Islet precursor cell (in vitro differentiated cells): ENCODE data around the gene ANKRD12.
"Not testable (repeated sequence)": the region's sequence is repeated elsewhere in the genome, so short reads cannot be mapped to it uniquely, and the experiment has no call there.

Experiments used
- DNase-seq: peaks from one replicate; pipeline ENCODE4 v3.0.0-alpha.2; 2018

Gene ANKRD12

DNA sequence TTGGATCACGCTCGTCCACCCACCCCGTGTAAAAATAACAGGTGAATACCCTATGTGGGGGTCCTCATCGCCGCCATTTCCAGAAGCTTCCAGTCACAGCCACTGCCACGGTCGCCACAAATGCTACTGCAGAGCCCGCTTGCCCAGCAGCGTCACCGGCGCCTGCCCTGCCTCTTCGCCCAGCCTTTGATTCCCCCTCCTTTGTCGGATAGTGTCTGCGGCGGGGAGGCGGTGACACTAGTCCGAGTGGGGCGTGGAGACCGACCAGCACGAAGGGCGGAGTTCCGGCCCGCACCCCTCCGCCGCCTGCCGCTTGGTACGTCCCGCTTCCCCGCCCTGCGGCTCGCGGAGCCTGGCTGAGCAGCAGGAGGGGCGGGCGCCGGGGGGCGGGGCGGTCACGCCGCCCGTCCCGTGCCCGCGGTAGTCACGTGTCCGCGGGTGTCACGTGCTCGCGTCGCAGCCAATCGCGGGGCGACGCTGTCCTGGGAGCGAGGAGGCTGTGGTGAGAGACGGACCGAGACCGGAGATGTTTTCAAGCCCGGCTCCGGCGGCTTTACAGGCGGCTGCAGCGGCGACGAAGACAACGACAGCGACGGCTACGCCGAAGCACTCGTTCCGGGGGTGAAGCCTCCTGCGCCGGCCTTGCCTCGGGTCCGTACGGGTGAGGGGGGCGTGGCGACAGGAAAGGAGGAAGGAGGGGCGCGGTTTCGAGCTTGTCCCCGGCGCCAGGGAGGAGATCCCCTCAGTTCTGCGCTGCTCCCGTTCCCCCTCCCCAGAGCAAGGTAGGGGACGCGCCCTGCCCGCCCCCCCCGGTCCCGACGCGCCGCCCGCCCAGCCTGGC, at the start of gene ANKRD12:
TSS of gene ANKRD12 (plus strand) at position 467 of the 841 bp plus-strand sequence. CDS start 45,652 bp downstream, outside the sequence.
- DNase-seq: peak; percentile 98

- DNase-seq: no peak
These were observed 49.4 kb upstream of the ANKRD12 start for GRCh38 chr18:9087144-9087543.

GRCh38 chr18:9088252-9088651, 48.3 kb upstream of the ANKRD12 start:
- no peak for DNase-seq

DNA sequence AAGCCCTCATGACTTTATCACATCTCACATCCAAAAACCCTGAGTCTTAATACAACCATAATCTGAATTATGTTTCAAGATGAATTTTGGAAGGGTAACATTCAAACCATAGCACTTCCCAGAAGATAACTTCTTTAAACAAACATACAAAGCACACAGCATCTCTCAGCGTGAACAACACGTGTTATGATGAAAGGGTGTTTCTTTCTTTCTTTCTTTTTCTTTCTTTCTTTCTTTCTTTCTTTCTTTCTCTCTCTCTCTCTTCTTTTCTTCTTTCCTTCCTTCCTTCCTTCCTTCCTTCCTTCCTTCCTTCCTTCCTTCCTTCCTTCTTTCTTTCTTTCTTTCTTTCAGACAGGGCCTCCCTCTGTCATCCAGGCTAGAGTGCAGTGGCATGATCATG, 47.9 kb upstream of the ANKRD12 start:
- DNase-seq: not testable (repeated sequence)

DNA sequence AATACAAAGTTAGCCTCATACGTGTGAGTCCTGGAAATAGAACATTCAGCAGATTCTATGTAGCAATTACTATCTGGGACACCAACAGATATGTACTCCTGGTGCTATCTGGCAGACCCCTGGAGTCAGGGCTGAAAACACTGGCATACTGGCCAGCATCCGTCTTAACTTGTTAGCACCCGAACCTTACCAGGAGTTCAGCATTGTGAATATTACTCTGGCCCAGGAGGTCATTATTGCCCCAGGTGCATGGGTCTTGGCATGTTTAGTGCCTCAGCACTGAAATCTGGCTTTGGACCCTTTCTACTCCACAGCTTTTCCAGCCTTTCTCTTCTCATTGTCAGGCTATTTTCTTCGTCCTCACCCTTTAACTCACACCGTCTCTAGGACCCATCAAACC, 46.0 kb upstream of the ANKRD12 start:
- DNase-seq: no peak

DNA sequence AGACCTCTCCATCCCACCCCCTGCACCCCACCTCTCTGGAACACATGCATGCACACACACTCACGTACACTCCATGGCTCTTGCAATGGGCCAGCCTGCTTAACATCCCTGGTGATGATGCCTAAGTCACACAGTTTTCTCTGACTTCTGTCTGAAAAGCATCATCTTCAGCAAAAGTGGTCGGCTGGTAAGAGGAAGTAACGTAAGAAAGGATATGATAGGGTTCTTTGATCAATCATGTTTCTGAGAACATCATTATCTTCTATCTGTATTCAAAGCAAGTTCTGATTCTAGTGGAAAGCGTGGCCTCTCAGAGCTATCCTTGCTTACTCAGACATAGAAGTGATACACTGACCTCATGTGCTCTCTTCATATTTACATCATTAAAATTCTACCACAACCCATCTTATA, 45.5 kb upstream of the ANKRD12 start:
- DNase-seq: no peak

GRCh38 chr18:9092665-9093064, 43.9 kb upstream of the ANKRD12 start:
- no peak for DNase-seq

DNA sequence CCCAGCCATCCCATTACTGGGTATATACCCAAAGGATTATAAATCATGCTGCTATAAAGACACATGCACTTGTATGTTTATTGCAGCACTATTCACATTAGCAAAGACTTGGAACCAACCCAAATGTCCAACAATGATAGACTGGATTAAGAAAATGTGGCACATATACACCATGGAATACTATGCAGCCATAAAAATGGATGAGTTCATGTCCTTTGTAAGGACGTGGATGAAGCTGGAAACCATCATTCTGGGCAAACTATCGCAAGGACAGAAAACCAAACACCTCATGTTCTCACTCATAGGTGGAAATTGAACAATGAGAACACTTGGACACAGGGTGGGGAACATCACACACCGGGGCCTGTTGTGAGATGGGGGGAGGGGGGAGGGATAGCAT, 43.5 kb upstream of the ANKRD12 start:
- DNase-seq: not testable (repeated sequence)

- DNase-seq: no peak
These were observed 42.0 kb upstream of the ANKRD12 start for GRCh38 chr18:9094307-9095226.

DNA sequence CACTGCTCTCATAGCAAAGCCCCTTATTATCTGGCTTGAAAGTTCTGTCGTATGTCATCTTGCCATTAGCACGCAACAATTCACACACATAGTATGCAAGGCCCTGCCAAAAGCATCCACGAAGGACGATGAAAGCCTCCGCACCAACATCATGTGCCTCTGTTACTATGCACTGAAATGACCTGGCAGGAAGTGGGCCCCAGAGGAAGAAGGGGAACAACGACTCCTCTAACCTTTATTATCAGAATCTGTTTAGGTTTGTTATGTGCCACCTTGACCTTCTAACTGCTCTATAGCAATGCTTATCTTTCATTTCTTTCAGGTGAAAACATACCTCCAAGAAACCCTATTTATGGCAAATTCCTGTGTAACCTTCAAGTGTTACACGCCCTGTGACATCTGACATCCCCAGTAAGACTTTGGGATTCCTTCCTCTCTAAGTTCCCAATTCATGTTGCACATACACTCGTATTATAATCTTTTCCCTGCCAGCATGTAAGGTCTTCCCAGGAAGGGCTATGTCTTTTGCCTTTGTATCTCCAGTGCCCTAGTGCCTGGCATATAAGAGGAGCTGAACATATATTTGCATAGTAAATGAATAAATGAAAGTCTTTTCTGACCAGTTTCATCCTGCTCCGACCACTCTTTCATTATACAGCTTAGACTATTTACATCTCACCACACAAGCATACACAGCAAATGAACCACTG, 41.1 kb upstream of the ANKRD12 start:
- no peak for DNase-seq

DNA sequence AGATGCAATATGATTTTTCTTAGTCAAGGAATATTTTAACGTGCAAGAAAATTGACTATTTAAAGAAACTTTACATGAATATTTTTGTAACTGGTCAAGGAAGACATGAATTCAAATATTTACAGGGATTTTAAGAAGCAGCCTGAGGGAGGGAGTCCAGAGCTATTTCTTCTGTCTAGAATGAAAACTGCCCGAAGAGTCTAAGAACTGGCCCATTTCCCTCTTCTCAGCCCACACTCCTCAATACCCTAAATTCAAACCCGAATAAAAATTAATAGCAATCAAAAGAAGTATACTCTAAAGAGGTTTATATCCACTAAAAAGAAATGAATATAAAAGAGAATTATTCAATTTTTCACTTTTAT, 40.6 kb upstream of the ANKRD12 start:
- no peak for DNase-seq

DNA sequence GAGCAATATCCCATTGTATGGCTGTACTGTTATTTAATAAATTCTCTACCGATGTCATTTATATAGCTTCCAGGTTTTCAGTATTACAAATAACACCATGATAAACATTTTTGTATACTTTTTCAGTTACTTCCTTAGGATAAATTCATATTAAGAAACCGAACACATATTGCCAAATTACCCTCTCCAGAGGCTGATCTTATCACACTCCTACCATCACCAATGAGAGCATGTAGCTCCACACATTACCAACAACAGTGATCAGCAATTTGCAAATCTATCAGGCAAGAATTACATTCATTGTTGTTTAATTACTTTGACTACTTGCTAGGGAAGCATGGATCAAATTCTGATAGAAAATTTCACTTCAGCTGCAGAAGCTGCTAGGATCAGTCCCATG, 39.9 kb upstream of the ANKRD12 start:
- no peak for DNase-seq

- no peak for DNase-seq
These were observed 39.2 kb upstream of the ANKRD12 start for GRCh38 chr18:9097349-9097748.

DNA sequence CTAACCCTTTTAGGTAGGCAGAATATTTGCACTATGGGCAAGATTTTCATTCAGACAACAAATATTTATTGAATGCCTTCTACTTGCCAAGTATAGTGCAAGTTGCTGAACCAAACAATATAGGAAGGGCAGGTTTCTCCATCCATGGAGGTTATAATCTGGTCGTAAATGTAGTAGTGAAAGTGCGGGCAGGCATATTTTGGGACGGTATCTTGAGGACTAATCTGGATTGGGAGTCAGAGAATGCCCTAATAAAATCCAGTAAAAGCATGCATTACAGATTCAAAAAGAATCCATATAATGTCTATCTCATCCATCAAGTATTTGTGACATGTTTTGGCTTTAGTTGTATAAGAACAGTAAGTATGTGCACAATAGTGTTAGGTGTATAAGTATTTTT, 35.8 kb upstream of the ANKRD12 start:
- no peak for DNase-seq

DNA sequence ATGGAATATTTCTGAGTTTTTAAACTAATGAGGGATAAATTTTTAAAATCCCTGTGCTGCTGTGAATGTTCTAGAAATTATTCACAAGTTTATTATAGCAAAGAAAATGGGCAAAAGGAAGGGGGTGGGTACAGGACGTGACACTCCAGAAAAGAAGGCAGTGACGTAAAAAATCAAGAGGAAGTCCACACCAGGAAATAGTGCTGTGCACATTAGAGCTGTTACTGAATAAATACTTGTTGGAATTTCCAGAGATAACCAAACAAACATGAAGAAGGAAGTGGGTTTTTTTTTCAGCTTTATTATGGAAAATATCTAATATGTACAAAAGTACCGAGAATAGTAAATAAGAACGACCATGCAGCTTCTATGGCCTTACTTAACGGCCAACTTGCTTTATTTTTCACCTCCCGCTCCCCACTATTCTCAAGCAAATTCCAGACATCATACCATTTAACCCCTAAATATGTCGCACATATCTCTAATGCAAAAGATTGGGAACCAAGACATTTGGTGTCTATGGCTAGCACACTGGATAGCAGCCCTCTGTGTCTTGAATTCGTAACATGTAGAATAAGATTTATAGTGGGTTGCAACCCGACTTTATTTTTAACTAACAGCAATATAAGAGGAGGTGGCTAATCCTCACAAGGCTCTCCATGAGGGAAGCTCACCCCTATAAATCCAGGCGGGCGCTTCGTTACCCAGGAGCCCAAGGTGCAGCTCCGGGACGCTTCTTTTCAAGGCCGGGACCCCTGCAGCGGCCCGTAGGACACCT, 34.7 kb upstream of the ANKRD12 start:
- no peak for DNase-seq

- peak; percentile 98 for DNase-seq
These were observed 33.8 kb upstream of the ANKRD12 start, which contains the start of gene NDUFV2 for GRCh38 chr18:9102508-9103375. Gene NDUFV2, plus strand, starts transcription at chr18:9102699. Its CDS starts 45 bp downstream, at chr18:9102744.

DNA sequence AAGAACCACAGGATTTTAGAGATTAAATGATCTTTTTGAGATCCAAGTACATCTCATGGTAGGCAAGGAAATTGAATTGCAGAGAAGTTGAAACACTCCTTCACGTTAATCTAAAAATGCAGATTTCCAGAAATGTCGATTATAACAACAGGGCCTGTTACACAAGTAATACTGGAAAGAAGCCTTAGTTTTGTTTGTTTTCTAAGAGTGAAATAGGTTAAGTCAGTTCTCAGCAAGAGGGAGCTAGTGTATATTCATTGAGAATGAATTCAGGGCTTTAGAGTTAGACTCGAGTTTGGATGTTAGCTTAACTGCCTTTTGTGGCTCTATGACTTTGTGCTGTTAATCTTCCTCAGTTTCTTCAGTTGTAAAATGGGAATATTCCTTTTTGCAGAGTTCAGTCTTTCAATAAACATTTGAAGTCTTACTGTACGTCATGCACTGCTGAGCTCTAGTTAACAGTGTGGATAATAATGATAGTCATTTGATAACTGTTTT, 33.2 kb upstream of the ANKRD12 start:
- no peak for DNase-seq

DNA sequence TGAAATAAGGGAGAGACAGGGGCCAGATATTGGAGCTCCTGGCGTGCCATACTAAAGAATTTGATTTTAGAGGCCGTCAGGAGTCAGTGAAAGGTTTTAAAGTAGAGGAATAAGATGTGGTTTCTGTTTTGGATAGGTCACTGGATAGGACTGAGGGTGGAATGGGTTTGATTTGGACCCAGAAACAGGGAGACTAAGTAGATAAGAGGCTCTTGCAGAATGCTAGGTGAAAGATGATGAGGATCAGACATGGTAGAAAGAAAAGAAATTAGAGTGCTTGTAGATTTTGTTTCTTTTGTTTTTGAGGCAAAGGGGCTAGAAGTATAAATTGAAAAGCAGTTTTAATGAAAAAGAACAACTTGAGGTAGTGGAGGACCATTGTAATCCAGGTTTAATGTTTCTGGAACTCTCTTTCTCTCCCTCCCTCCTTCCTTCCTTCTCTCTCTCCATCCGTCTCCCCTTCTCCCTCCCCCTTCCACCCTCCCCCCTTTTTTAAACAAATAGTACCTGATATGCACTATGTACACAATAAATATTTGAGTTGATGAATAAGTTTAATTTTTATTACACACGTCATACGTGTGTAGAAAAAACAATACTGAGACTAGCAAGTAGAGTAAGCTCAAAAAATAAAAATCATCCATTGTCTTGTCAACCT, 32.2 kb upstream of the ANKRD12 start:
- no peak for DNase-seq

GRCh38 chr18:9105420-9105819, 31.2 kb upstream of the ANKRD12 start:
- DNase-seq: no peak

GRCh38 chr18:9106094-9106493, 30.5 kb upstream of the ANKRD12 start:
- no peak for DNase-seq
